ENCODE data around the gene SIAE.

- TF ChIP-seq CTCF (IDR thresholded peaks at IDR 0.05) (no peak), POLR2A (IDR thresholded peaks at IDR 0.05) (no peak), EP300 (IDR thresholded peaks at IDR 0.05) (no peak), POLR2AphosphoS5 (IDR thresholded peaks at IDR 0.05) (no peak)
These were observed 48.6 kb upstream of the SIAE start for GRCh38 chr11:124722176-124722575.
